GM18511 (cell line): ENCODE data around the gene MPND.

ENCODE experiments used
- ATAC-seq: cut with Tn5 transposase; IDR thresholded peaks from one replicate; pipeline ENCODE4 v1.9.1; 2021; ENCODE audit warnings: mild to moderate bottlenecking, moderate library complexity; ENCODE audit not compliant: unreplicated experiment

Gene MPND

DNA sequence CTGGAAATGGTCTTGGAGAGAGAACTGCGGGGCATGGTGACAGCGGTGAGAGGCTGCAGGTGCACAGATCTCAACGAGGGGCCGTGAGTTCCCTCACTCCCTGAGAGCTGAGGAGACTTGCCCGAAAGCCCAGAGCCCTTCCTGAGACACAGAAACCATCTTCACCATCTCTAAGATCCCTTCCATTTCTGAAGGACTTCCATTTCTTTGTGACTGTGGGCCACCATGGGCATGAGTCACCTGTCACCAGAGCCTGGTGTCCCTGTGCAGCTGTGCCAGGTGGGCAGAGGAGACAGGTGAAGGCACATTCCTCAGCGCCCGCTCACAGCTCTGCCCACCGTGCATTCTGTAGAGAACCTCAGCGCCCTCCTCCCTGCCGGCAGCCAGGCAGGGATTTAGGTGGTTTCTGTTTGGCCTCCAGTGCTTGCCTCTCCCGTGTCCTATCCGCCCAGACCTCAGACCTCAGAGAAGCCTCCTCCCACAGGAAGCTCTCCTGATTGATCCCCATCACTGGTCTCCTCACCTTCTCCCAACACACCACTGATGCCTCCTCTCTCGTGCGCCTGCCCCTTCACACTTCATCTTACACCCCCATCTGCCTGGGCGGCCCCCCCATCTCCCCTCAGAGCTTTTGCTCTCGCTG lies 32.8 kb downstream of the MPND start:
- no peak for ATAC-seq

DNA sequence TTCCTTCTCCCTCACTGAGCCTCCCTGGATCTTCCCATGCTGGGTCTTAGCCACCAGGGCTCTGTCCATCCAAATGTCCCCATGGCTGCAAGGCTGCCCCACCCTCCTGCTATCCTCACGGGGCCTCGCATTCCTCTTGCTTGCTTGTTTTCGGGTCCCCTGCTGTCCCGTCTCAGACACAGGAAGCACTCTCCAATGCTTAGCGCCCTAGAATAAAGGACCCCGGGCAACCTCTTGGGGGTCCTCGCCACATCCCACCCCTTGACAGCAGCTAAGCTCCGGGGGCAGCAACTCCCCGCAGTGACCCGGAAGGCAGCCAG lies 33.3 kb downstream of the MPND start:
- no peak for ATAC-seq

DNA sequence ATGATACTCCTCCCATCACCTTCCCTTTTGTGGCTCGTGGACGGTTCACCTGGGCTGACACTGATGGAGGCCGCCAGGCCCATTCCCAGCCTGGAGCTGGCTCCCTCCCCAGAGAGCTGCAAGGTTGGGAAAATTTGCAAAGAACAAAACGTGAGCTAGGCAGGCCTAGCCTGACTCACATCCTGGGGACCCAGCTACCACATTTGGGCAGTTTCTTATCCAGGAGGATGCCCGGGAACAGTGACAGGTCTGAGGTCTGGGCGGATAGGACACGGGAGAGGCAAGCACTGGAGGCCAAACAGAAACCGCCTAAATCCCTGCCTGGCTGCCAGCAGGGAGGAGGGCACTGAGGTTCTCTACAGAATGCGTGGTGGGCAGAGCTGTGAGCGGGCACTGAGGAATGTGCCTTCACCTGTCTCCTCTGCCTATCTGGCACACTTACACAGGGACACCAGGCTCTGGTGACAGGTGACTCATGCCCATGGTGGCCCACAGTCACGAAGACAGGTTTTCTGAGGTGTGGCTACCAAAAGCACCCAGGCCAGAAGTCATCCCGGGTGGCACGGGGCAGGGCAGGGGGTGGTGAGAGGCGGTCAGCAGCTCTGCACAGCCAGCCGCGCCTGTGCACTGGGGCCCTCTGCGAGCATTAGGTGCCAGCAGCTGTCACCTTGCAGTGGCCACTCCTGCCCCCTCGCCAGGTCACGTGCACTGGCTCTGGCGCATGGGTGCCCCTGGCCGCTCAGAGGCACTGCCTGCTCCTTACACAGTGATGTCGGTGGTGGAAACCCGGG lies 33.8 kb downstream of the MPND start:
- ATAC-seq: no peak

DNA sequence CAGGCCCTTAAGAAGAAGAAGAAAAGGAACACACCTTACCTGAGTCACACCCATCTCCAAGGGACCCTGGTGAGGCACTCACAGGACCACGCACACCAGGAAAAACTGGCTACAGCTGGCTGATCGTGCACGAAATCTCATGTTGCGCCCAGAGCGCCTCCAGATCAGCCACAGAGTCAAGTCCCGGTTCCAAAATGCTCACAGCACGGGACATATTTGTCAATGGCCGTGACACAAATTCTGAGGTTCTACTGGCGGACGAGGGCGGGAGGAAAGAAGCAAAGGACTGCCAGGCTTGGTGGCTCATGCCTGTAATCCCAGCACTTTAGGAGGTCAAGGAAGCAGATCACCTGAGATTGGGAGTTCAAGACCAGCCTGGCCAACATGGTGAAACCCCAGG lies 35.5 kb downstream of the MPND start:
- ATAC-seq: no peak

DNA sequence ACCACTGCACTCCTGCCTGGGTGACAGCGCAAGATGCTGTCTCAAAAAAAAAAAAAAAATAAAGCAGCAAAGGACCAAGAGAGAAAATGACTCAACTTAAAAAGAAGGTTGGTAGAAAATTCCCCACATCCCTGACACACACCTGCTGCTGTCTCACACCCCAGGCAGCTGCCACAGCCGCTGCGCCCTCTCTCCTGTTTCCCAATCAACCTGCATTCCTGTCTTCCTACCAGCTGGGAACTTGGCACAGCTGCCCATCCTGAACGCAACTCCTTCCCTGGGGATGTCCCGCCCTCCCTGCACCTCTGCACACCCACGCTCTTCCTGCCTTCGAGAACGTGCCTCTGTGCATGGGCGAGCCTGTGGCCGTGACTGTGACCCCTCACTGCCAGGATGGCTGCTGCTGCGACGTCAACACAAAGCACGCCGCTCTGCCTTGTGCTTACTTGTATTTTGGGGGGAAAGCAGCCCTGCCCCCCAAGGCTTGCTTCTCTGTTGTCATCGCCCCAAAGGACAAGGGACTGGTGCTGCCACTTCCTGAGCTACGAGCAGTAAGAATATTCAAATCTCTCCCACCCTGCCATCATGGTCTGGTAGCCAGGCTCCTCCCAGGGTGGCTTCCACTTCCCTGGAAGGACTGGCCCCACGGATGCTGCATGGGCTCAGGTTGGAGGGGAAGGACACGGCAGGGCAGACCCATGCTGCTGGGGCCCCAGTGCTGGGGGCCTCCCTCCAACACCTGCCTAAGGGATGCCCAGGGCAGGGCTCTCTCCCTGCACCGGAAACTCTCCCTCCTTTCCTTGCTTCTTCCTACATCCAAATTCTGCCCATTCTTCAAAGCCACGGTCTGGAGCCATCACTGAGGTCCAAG lies 36.3 kb downstream of the MPND start:
- ATAC-seq: peak; percentile 40

DNA sequence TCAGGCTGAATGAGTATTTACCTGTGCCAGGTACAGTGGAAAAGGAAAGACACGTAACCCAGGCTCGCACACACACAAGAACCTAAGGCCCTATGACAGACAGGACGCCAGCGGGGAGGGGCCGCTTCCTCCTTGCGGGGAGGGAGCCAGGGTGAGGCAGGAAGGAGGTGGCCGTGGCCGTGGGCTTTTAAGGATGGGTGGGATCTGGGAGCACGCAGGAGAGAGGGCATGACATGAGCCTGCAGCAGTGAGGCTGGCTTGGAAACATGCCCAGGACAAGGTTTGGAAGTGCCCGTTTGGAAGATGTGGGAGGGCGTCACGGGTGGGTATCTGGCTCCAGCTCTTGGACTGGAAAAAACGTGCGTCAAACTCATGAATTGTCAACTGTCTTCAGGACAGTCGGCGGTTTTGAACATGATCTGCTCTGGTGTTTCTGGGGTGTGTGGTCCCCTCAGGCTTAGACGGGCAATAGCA lies 36.9 kb downstream of the MPND start:
- no peak for ATAC-seq

DNA sequence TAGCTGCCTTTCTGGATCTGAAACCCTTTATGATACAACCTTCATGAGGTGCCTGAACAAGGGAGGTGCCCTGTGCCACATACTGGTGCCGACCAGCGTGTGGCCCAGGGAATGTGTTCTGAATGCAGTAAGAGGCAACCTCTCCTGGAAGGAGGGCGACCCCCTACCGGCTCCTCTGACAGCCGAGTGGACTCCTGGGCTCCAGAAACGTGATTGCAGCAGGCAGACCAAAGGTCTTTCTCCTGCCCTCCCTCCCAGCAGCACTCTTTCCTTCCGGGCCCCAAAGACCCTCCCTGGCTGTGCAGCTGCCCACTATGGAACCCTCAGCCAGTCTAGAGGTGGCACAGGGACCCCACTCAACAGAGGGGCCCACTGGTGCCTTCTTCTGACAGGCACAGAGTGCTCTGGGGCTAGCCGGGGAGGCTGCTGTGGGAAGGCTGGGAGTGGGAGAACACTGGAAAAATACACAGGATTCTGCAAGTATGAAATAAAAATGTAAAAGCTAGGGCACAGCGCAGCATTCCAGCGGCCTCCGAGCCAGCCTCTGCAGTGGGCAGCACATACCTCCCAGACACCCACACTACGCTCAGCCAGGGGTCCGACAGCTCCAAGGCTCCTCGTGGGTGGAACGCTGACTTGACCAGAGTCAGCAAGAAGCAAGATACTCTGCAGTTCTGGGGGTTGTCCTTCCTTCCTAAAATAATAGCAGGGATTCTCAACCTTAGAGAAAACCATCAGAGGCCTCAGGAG lies 42.1 kb downstream of the MPND start:
- no peak for ATAC-seq

DNA sequence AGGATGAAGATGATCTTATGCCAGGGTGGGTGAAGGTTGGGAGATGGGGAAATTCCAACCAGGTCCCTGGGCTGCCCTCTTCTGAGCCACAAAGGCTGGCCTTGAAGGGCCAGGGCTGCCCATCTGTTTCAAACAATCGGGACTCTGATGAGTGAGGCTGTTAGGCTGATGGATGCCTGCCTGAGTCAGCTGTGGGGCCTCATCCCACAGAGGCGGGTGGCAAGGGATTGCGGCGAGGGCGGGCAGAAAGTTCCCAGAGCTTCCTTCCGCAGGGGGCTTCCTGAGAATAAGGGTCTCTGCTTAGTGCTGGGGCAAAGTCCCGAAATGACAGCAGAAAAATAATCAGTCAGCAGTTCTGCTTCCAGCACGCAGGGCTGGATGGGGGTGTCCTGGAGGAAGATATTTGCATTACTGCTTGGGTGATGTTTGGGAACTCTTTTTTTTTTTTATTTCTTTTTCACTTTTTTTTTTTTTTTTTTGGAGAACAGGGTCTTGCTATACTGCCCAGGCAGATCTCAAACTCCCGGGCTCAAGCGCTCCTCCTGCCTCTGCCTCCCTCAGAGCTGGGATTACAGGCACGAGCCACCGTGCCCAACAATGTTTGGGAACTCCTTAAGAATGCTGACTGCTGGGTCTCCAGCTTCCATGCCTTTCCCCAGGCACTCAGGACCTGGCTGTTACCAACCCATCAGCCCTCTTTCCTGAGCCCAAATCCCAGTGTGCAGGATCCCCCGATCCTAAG lies 42.9 kb downstream of the MPND start:
- no peak for ATAC-seq

DNA sequence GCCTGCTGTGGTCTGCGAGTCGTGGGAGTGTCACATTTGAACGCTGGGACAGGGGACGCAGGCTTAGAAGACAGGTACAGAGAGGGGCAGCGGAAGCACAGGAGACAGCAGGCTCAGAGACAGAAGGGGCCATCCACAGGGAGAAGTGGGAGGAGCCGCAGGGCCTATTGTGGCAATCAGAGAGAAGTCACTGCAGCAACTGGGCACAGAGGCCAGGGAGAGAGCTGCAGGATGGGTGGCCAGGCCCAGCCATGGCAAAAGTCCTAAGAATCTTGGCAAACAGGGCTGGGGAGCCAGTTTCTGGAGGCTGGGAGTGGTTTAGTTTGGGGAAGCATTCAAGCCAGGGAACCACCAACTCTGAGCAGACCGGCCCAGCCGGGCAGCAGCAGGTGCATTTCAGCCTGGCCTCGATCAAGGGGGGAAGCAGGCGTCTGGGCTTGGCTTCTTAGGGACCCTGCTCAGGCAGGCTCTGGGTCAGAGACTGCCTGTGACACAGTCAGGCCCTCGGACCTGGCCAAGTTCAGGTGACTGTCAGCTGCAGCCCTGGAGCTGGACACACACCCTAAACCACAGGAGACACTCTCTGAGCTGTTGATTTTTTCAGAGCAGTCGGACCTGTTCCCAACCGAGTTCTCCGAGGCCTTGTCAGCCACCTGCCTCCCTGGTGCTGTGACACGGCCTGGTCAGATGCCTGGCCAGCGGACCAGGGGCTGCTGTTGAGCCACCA lies 45.1 kb downstream of the MPND start:
- no peak for ATAC-seq

DNA sequence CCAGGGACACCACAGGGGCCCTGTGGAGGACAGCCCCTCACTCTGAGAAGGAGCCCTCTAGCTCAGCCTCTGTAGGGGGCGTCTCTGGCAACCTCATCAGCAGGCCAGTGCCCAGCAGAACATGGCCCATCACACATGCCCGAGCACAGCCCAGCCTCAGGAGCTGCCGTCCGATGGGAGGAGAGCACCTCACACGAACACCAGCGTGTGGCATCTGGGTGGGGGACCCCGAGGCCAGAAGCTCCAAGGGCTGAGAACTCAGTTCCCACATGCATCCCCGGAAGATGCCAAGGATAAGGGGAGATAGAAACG lies 45.7 kb downstream of the MPND start:
- no peak for ATAC-seq

DNA sequence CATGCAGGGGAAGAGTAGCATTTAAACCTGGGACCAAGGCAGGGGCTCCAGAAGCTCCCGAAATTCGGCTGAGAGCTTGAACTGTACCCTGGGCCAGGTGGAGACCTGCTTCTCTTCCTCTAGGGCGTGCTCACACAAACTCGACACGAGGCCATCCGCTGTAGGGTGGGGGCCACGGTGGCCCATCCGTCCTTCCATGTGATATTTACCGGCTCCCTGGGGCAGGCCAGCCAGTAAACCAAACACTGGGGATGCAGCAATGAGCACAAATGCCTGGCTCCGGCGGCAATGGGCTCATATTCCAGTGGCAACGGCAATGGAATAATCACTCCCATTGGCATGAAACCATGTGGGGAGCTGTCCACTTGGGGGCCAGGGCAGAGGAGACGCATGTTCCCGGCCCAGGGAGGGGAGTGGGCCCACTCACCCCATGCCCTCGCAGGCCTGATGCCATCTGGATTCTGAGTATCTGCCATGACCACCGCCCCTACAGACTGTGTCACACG lies 46.2 kb downstream of the MPND start:
- ATAC-seq: no peak

DNA sequence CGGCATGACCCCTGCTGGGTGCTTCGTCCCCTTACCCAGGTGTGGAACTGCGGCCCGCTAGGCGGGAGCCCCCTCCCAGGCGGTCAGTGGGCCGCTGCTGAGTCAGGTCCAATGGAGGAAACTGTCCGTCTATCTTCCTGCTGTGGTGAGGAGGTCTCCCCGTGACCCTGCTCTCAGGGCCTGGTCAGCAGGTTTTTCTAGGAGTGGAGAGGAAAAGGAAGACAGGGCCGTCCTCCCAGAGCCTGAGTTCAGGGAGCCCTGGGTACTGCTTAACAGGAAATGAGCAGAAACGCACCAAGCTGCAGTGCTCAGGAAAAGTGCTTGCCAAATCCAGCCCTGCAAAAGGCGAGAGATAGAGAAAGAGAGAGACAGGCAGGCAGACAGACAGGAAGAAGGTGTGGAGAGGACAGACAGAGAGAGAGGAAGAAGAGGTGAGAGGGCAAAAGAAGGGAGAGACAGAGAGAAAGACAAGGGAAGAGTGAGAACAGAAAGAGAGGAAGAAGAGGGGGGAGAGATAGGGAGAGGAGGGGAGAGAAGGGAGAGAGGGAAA lies 46.7 kb downstream of the MPND start:
- ATAC-seq: no peak

DNA sequence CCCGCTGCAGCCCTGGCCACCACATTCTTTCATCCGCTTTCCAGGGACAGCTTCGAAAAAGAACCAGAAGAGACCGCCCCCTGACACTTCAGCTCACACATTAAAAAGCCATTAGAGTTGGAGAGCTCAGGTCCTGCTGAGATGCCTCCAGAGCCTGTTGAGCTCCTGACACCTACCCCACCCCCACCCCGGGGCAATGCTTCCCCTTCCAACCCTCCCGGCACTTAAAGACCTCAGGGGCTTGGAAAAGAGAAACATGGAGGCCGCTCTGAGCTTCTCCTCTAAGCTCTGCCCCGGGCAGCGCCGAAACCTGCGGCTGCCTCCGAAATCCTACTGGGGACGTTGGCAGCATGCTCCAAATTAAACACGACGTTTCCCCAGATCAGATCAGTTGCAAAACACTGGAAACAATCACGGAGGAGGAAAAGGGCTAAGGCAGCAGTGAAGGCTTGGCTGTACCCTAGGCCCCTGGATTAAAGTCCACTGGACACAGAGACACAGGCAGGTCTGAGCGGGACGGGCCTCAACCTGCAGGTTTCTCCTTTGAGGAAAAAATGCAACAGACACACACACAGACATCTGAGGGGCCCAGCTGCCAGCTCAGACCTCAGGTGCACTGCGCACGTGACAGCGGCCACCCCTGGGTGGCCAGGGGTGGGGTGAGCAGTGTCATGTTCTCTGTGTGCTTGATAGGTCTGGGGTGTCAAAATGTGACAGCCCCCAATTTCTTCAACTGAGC lies 47.4 kb downstream of the MPND start:
- ATAC-seq: no peak

DNA sequence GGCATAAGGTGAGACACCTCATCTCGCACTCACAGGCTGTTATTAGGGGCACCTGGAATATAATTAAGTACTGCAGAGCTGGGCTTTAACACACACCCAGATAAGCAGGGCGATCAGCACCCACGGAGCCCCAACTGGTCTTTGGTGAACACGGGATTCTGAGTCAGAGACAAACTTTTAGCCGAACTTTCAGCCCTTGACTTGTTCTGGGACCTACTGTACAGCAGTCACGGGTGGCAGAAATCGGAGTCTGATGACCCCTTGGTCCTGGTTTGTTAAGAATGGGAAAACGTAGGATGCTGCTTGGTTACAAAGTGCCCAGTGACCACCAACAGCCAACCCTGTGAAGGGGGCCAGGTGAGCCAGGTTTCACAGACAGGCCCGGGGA lies 47.9 kb downstream of the MPND start:
- ATAC-seq: no peak

DNA sequence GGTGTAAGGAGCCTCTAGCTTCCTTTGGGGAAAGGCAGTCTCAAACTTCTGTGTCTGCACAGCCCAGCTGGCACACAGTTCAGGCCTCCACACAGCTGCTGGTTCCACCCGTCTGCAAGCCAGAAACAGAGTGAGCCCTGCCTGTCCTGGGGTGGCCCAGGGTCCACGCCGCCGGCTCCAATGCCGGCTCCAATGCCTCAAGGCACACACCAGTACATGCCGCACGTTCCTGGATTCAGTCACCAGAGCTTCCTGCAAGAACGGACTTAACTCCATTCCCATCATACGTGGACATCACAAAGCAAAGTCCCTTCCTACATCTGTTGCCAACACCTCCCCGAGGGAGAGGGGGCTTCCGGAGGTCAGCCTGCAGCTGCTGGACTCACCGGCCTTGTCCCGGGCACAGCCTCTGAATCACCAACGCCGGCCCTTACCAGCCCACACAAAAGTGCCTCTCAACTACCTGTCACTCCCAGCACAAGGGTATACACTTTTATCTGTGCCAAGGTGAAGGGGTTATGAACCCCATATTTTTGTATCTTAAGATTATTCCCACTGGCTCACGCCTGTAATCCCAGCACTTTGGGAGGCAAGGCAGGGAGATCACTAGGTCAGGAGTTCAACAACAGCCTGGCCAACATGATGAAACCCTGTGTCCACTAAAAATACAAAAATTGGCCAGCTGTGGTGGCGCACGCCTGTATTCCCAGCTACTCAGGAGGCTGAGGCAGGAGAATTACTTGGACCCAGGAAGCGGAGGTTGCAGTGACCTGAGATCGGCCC lies 48.5 kb downstream of the MPND start:
- ATAC-seq: no peak

DNA sequence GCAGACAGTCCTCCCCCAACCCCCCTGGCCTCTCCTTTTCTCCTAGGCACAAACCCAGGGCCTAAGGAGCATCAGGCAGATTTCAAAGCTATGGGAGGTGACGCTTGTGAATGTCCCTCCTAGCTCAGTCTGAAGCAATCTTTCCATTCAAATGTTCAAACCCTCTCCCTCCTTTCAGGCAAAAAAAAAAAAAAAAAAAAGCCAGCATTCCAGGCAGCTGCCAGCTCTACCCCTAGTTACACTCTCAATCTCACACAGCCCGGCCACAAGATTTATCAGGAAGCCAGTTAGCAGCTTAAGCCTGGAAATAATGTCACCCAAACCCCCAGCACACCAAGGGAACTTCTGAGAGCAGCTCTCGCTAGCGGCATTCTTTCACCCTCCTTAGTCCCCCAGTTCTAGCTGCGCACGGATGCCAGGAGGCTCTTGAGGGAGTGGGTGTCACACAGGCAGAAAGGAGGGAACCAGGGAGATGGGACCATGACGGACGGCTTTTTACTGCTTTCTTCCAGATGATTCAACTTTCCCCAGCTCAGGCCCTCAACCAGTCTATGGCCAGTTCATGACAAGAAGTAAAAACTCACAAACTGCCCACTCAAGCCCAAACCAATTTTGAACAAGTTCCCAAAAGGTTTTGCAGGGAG lies 50.7 kb downstream of the MPND start:
- ATAC-seq: no peak

DNA sequence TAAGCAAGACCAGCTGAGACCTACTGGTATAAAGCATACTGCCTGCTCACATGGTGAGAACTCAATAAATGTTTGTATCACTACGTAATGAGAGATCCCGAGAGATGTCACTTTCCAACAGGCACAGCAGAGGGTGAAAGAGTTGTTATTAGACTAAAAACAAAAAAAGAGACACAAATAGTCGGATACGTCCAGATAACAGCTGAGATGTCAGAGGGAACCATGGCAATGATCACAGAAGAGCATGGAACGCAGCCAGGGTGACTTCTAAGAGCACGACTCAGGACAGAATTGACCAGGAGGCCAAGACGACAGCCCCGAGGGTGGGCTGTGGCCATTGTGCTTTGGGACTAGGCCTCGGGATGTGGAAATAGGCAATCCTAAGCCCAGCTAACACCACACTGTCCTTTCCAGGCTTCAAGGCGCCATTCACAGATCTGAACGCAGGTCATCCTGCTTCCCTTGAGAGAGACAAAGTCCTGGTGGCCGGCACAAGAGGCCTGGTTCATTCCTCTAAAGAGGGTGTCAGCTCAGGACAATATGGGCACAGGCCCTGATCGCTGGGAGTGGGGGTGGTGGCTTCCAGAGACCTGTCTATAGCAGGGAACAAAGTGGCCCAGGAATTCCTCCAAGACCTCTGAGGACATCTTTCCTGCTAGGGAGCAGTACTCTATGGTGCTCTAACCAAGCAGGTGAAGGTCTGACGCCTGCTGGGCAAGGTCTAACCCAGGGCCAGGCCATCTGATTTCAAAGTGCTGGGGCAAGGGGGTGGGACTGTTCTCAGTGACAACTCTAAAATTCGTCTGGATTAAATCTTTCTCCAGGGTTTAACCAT lies 53.8 kb downstream of the MPND start:
- ATAC-seq: no peak
